DND-41 (cell line): ENCODE results near the gene PSMC4.

ENCODE experiments used
- CTCF ChIP-seq: IDR thresholded peaks from 2 replicates; pipeline ENCODE4 v1.5.1; 2012; ENCODE audit warnings: borderline replicate concordance, low read length, moderate library complexity, mild to moderate bottlenecking; ENCODE audit not compliant: poor library complexity, severe bottlenecking; ENCODE audit errors: extremely low read depth
- EZH2 ChIP-seq: IDR thresholded peaks from 3 replicates; pipeline ENCODE4 v1.6.1; 2012; ENCODE audit warnings: borderline replicate concordance, low read depth, mild to moderate bottlenecking, moderate library complexity, low read length, inconsistent platforms; ENCODE audit not compliant: severe bottlenecking

DNA sequence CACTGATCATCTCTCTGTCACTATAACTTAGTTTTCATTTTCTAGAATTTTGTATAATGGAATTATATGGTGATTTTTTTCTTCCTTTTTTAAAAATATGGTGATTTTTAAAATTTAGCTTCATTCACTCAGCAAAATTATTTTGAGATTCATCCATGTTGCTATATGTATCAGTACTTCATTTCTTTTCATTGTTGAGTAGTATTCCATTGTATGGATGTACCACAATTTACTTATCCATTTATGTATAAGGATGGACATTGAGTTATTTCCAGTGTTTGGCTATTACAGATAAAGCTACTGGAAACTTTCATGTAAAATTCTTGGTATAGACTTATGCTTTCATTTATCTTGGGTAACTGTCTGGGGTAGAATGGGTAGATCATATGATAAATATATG lies 38.7 kb downstream of the PSMC4 start:
- no peak for TF ChIP-seq CTCF
- TF ChIP-seq EZH2: no peak
